ENCODE measurements around the gene CENATAC. TPM values are rescaled to one million over a fixed set of nuclear protein-coding genes. Genes with fewer than 3 reads are reported as not detected.

CENATAC gene
- total RNA-seq, 1 donor = 34.5 TPM

DNA sequence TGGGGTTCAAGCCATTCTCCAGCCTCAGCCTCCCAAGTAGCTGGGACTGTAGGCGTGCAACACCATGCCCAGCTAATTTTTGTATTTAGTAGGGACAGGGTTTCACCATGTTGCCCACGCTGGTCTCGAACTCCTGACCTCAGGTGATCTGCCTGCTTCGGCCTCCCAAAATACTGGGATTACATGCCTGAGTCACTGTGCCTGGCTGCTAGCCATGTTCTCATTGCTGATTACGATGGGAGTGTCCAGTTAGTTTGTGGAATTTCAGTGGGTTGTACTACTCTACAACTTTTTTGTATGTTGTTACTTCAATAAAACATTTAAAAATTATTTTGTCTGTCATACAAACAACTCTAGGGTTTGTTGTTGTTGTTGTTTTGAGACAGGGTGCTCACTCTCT is 64.8 kb downstream of the CENATAC start:
- DNase-seq (ENCODE audit: low read depth) = peak; percentile 77
- TF ChIP-seq, protein P1, sequence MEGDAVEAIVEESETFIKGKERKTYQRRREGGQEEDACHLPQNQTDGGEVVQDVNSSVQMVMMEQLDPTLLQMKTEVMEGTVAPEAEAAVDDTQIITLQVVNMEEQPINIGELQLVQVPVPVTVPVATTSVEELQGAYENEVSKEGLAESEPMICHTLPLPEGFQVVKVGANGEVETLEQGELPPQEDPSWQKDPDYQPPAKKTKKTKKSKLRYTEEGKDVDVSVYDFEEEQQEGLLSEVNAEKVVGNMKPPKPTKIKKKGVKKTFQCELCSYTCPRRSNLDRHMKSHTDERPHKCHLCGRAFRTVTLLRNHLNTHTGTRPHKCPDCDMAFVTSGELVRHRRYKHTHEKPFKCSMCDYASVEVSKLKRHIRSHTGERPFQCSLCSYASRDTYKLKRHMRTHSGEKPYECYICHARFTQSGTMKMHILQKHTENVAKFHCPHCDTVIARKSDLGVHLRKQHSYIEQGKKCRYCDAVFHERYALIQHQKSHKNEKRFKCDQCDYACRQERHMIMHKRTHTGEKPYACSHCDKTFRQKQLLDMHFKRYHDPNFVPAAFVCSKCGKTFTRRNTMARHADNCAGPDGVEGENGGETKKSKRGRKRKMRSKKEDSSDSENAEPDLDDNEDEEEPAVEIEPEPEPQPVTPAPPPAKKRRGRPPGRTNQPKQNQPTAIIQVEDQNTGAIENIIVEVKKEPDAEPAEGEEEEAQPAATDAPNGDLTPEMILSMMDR (IDR thresholded peaks at IDR 0.05; ENCODE audit: insufficient read depth, low read depth, low read length) = no peak
- no peak overlapping the region for H3K4me3 ChIP-seq (ENCODE audit: low read depth, low read length)

DNA sequence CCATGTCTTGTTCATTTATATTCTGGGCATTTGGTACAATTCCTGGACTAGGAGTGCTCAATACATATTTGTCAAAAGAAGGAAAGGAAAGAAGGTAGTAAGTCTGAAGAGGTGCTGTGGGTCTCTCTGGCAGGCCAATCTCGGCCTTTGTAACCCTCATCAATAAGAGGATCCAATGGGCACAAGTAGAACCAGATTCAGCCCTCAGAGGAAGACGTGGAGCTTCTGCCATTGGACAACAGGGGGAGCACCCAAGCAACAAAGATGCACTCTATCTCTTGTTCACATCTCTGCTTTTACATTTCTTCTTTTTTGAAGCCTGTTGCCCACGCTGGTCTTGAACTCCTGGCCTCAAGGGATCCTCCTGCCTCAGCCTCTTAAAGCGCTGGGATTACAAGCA is 67.4 kb downstream of the CENATAC start:
- TF ChIP-seq, protein P1 (IDR thresholded peaks at IDR 0.05; ENCODE audit: insufficient read depth, low read depth, low read length) = peak; percentile 60
- peak; percentile 47 for DNase-seq (ENCODE audit: low read depth)
- no peak overlapping the region for H3K4me3 ChIP-seq (ENCODE audit: low read depth, low read length)

Small RNA genes lying within 50 kb of the gene (small RNA-seq; reads per million reads assigned to genes)
- gene AP003392.2 = not detected
- gene RF00017 = not detected
- gene RF00019 = not detected

Other genes starting within 250 kb of the CENATAC start
- 91.8 and 132 TPM in 2 replicates for gene DDX6, start 207.0 kb upstream of the CENATAC start, total RNA-seq
- not detected in 2 replicates for gene CXCR5, start 114.2 kb upstream of the CENATAC start, total RNA-seq
- 28.9 and 29.0 TPM in 2 replicates for gene BCL9L, start 72.2 kb upstream of the CENATAC start, total RNA-seq
- gene UPK2, start 41.8 kb upstream of the CENATAC start, total RNA-seq = not detected in 2 replicates
- gene FOXR1, start 26.4 kb upstream of the CENATAC start, total RNA-seq = not detected in 2 replicates
- gene RPS25, start 20.2 kb downstream of the CENATAC start, total RNA-seq = 886 and 914 TPM in 2 replicates
- gene TRAPPC4, start 20.6 kb downstream of the CENATAC start, total RNA-seq = 55.4 and 94.6 TPM in 2 replicates
- gene SLC37A4, start 32.7 kb downstream of the CENATAC start, total RNA-seq = 9.5 and 13.2 TPM in 2 replicates
- gene HYOU1, start 59.1 kb downstream of the CENATAC start, total RNA-seq = 155 and 174 TPM in 2 replicates
- gene VPS11, start 69.7 kb downstream of the CENATAC start, total RNA-seq = 24.2 and 24.6 TPM in 2 replicates
- 11.2 and 13.2 TPM in 2 replicates for gene HMBS, start 86.7 kb downstream of the CENATAC start, total RNA-seq
- 21.3 and 29.4 TPM in 2 replicates for gene DPAGT1, start 103.7 kb downstream of the CENATAC start, total RNA-seq
- gene C2CD2L, start 109.2 kb downstream of the CENATAC start, total RNA-seq = 4.5 and 5.6 TPM in 2 replicates
- 18.6 and 20.3 TPM in 2 replicates for gene HINFP, start 123.4 kb downstream of the CENATAC start, total RNA-seq
- under 0.01 and 0.86 TPM in 2 replicates for gene ABCG4, start 150.9 kb downstream of the CENATAC start, total RNA-seq
- 16.4 and 17.7 TPM in 2 replicates for gene NLRX1, start 170.6 kb downstream of the CENATAC start, total RNA-seq
- gene NHERF4, start 187.3 kb downstream of the CENATAC start, total RNA-seq = not detected in 2 replicates
- 13.2 and 20.7 TPM in 2 replicates for gene CBL, start 208.2 kb downstream of the CENATAC start, total RNA-seq